GOT3 (cell line): Measurements from ENCODE around the gene BTNL9.
"Not testable (repeated sequence)": the region's sequence is repeated elsewhere in the genome, so short reads cannot be mapped to it uniquely, and the experiment has no call there.

Source experiments
- DNase-seq: peaks from one replicate; lab custom pipeline; 2025; ENCODE audit warnings: mixed read lengths; lab: John Stamatoyannopoulos, UW

Gene BTNL9

GRCh38 chr5:181039931-181040630, at the start of gene BTNL9:
Gene BTNL9, plus strand, starts transcription at chr5:181040266. Its CDS starts 5,224 bp downstream, at chr5:181045490.
- DNase-seq = no peak

- DNase-seq = no peak
Measured at GRCh38 chr5:180990882-180991242, 49.2 kb upstream of the BTNL9 start.

- no peak for DNase-seq
Measured at GRCh38 chr5:181001947-181002346, 38.1 kb upstream of the BTNL9 start.

GRCh38 chr5:181005791-181006190, 34.3 kb upstream of the BTNL9 start:
- DNase-seq = no peak

GRCh38 chr5:181008136-181008535, 31.9 kb upstream of the BTNL9 start:
- no peak for DNase-seq

GRCh38 chr5:181010018-181010417, 30.0 kb upstream of the BTNL9 start:
- DNase-seq = not testable (repeated sequence)

- not testable (repeated sequence) for DNase-seq
Measured at GRCh38 chr5:181014654-181015053, 25.4 kb upstream of the BTNL9 start.

- not testable (repeated sequence) for DNase-seq
Measured at GRCh38 chr5:181017448-181017847, 22.6 kb upstream of the BTNL9 start.

GRCh38 chr5:181020688-181021087, 19.4 kb upstream of the BTNL9 start:
- no peak for DNase-seq

GRCh38 chr5:181024245-181025064, 15.6 kb upstream of the BTNL9 start:
- DNase-seq = no peak

GRCh38 chr5:181027452-181028031, 12.5 kb upstream of the BTNL9 start:
- no peak for DNase-seq

- no peak for DNase-seq
Measured at GRCh38 chr5:181028032-181028819, 11.8 kb upstream of the BTNL9 start.

- no peak for DNase-seq
Measured at GRCh38 chr5:181031716-181032115, 8.3 kb upstream of the BTNL9 start.

- no peak for DNase-seq
Measured at GRCh38 chr5:181035991-181036815, 3.9 kb upstream of the BTNL9 start.

GRCh38 chr5:181036816-181037364, 3.2 kb upstream of the BTNL9 start:
- DNase-seq = no peak

- DNase-seq = no peak
Measured at GRCh38 chr5:181037365-181037861, 2.7 kb upstream of the BTNL9 start.

- no peak for DNase-seq
Measured at GRCh38 chr5:181039471-181039870, 595 bp upstream of the BTNL9 start.

GRCh38 chr5:181040631-181040945, 522 bp downstream of the BTNL9 start:
- DNase-seq = no peak

GRCh38 chr5:181041043-181041442, 977 bp downstream of the BTNL9 start:
- DNase-seq = no peak

GRCh38 chr5:181042036-181042713, 2.1 kb downstream of the BTNL9 start:
- no peak for DNase-seq
